ENCODE data around the gene BNC2.
"Not testable (repeated sequence)": the region's sequence is repeated elsewhere in the genome, so short reads cannot be mapped to it uniquely, and the experiment has no call there.

BNC2 gene

DNA sequence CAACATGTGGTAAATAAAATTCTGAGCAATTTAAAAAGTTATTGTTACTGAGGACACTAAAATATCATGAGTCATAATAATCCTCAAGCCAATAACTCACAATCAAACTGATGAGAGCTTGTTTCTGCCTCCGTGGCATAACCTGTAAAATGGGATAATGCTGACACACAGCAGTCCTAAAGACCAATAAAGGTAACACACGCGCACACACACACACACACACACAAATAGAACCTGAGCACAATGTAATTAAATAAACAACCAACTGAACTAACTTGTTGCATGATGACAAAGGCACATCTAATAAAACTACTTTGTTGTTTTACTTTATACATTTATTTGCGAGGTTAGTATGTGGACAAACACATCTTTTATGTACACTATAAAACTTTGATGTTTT, 358.2 kb downstream of the BNC2 start:
- no peak for DNase-seq

GRCh38 chr9:16510482-16510881, 360.0 kb downstream of the BNC2 start:
- DNase-seq: no peak

- no peak for DNase-seq
These were observed 360.5 kb downstream of the BNC2 start for GRCh38 chr9:16509997-16510396.

DNA sequence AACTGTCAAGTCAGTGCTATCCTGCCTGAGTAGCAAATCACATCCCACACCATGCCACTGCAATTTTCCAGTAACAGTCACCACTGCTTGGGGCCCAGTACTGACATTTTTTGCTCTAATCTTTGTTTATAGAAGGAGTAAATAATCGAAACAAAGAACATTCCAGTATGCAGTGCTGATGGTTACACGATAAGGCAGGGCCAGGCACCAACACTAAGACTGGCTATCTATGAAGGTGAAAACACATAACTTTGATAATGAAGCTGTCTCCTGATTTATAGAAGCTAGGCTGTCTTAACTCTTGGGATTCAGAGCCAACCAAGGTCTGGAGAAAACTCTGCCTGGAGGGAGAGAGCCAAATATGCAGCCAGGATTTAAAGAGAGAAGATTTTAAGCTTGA, 365.3 kb downstream of the BNC2 start:
- DNase-seq: no peak

DNA sequence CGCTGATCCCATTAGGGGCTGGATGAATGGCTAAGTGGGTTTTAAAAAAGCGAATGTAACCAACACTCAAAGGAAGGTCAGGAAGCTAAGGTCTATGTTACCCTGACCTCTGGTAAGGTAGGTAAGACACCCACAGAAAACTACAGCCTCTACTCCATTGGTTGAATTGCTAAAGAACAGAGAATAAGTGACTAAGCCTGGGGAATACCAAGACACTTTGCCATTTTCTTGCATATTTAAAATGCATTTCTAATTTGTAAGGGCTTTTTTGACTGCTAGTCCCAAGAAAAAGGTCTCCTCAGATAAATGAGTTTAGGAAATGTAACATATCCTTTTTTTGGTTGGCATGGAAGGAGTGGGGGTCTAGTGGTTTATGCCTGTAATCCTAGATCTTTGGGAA, 368.7 kb downstream of the BNC2 start:
- DNase-seq: no peak

DNA sequence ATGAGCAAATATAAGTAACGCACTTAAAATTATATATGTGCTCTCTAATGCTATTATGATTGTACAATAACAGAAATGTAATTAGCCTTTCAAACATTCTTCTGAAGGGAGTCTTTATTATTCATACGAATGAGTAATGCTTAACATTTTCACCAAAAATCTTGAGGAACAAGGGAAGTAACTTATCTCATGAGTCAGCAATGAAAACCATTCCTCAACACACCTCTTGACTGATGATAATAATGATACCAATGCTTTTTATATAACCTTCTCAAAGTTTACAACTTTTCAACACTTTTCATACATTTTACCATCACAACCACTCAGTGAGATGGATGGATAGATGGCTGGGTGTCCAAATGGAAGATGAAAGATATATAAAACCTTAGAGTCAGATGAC, 369.3 kb downstream of the BNC2 start:
- no peak for DNase-seq

DNA sequence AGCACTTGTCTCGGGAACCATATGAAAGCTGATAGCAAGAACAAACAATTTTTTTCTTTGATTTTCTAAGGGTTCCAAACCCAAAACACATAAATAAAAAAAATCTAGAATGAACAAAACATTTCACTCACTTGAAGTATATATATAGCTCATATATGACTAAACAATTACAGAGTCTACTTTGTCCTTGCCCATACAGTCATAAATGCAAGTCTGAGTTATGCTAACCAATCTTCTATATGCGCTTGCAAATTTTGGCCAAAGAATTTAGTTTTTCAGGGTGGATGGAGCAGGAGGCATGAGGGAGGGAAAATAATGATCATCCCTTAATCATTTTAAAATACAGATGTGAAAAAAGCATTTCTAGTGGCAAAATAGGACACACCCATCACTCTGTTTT, 370.1 kb downstream of the BNC2 start:
- DNase-seq: no peak

- no peak for DNase-seq
These were observed 370.6 kb downstream of the BNC2 start for GRCh38 chr9:16499892-16500291.

DNA sequence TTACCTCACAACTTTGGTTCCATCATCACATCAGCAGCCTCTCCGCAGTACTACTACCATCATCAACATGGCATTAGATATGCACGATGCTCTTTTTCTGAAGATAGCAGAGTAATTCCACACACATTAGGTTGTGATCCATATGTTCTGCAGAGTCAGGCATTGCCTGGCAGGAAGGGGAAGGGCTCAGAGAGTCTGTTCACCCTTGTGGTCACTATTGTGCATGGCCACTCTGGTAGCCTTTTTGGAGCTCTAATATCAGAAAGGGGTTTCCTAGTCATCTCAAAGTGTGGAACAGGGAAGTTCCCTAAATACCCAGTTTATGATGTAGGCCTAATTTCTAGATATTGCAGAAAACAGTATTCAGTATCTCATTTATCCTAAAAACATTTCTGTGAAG, 373.6 kb downstream of the BNC2 start:
- no peak for DNase-seq

GRCh38 chr9:16487915-16488314, 382.6 kb downstream of the BNC2 start:
- DNase-seq: no peak

DNA sequence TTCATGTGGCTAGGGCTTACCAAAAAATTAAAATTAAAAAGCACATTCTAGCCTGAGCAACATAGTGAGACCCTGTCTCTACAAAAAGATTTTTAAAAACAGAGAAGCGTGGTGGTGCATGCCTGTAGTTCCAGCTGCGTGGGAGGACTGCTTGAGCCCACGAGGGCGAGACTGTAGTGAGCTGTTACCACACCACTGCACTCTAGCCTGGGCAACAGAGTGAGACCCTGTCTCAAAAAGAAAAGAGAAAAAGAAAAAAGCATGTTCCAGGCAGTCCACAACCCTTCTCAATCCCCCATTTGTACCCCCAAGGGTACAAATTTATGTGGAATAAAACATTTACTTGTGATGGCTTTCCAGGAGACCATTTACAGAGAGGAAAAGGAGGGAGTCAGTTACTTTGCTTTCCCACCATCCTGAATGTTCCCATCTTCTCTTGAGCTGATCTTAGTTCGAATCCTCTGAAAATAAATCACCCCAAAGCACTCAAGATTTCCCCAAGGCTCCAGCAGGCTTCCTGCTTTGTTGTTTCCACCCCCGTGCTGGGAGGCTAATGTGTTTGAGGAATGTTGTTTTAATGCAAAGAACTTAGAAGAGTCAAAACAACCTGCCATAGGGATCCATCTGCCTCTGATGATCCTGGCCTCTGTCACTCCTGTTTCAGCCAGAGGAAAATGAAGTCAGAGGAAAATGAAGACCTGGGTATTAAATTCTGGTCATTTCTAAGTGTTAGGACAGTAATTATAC, 384.7 kb downstream of the BNC2 start:
- DNase-seq: no peak

DNA sequence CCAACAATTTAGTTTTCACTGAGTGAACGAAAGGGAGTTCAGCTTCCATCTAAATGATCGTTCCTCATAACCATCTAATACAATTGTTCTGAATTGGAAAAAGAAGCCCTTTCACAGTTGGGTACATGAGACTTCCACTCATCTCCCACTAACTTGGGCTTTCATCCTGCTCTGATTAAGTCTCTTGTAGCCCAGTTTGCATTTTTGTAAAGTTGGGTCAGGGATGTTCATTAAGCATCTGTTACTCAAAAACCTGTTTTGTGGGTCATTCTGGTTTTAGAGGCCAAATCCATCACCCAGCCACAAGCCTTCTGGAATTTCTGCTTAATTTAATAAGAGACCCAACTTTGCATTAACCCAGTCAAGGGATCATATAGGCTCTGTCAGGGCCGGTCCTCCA, 385.3 kb downstream of the BNC2 start:
- DNase-seq: no peak

DNA sequence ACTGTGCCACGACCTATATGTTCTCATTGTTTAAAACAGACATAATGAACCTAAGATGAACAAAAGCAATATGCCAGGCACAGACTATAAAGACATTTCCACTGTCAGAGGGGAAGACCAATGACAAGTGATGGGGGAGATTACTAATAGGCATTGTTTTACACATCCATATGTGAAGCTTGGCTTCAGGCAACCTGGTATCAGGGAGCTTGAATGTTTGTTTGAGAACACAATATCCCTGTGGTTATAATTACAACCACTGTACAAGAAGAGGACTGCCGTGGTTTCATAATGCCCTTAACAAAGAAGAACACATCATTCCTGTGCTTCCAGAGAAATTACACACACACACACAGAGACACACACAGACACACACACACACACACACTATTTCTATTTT, 385.7 kb downstream of the BNC2 start:
- no peak for DNase-seq

DNA sequence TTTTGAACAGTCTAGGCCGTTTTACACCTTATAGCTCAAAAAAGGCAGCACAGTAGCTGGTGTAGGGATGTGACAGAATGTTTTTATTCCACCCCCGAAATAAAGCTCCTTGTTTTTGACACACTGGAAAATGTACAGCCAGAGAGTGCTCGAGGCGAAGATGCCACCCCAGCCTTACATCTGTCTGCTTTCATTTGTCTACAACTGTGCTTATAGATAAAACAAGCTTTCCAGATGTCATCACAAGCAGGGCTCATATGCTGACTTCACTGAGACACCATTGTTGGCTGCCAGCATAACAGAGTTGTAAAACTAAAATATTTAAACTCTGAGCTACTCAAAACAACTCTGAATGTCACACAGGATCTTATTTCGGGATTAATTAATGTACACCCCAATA, 386.3 kb downstream of the BNC2 start:
- no peak for DNase-seq

DNA sequence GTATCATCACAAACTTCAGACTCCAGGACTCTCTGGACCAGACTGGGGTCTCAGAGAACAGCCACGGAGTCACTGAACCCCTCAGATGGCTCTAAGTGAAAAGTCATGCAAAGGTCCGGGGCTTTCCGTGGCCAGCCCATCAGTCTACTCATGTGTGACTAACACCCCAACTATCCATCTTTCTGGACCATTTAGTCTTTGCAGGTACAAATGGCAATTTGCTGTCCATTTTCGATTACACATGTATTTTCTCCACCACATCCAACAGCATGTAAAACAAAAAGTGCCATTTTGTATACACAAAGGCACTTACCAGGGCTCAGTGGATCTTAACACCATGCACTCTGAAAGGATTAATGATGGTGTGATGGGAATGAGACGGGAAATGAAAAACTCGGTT, 387.7 kb downstream of the BNC2 start:
- DNase-seq: no peak

GRCh38 chr9:16480584-16480983, 389.9 kb downstream of the BNC2 start:
- not testable (repeated sequence) for DNase-seq

GRCh38 chr9:16475996-16476395, 394.5 kb downstream of the BNC2 start:
- no peak for DNase-seq

GRCh38 chr9:16475257-16475656, 395.2 kb downstream of the BNC2 start:
- DNase-seq: no peak

DNA sequence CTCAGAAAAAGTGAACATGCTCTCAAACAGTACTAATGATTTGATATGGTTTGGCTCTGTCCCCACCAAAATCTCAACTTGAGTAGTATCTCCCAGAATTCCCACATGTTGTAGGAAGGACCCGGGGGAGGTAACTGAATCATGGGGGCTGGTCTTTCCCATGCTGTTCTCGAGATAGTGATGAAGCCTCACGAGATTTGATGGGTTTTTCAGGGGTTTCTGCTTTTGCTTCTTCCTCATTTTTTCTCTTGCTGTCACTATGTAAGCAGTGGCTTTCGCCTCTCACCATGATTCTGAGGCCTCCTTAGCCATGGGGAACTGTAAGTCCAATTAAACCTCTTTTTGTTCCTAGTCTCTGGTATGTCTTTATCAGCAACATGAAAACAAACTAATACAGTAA, 401.3 kb downstream of the BNC2 start:
- DNase-seq: no peak

- no peak for DNase-seq
These were observed 408.6 kb downstream of the BNC2 start for GRCh38 chr9:16461851-16462250.

DNA sequence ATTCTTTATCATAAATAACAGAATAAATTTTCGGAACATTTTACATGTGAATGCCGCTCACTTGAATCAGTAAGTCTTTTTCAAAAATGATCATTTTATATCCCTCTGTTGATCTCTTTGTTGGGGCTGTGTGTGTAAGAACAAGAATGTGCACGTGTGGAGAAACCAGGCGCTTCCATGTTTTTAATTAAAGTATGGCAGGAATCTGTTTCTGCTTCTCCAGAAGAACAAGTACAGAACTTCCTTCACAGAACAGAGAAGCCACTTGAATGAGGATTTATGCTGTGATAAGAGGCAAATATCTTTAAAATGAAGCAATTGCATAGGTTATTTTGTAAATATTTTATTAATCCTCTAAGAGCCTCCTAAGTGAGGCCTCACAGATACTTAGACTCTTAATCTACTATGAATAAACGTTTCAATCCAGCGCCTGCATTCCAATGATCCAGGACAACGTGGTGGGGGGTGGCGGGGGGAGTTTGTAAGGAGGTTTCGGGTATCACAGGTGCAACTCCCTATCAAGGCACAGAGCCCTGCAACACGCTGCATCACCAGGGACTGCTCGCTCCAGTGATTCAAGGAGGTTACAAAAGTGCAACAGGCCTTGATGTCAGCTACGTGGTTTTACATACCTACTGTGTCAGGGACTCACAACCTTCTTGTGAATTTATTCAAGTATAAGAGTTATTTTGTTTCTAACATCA, 409.2 kb downstream of the BNC2 start:
- no peak for DNase-seq

DNA sequence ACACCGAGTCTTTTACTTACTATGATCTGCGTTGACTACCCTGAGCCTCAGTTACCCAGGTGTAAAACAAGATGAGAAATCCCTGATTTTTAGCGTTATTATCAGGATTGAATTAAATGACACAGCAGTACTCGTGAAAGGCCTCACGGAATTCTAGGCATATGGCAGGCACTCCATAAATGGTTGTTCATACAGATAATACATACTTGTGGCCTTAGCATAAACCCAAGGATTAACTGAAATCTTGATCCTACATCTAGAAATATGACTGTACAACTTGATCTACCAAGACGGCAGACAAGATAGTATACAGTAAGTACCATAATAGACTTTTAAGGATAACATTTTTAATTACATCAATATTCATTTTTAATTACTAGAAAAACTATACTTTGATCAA, 409.8 kb downstream of the BNC2 start:
- DNase-seq: no peak

- no peak for DNase-seq
These were observed 410.9 kb downstream of the BNC2 start for GRCh38 chr9:16459421-16460148.
